NCI-H2107 treated with DMSO at 0.1 percent for 48 hours (cell line): ENCODE data around the gene DGKI.

Source experiments
- DNase-seq: peaks from one replicate; lab custom pipeline; 2025; ENCODE audit not compliant: unreplicated experiment; lab: John Stamatoyannopoulos, UW

The DGKI gene

GRCh38 chr7:137386966-137387365 lies 459.8 kb downstream of the DGKI start:
- DNase-seq = no peak

GRCh38 chr7:137381045-137381444 lies 465.7 kb downstream of the DGKI start:
- DNase-seq = no peak

GRCh38 chr7:137373507-137373906 lies 473.3 kb downstream of the DGKI start:
- DNase-seq = no peak

GRCh38 chr7:137371616-137372015 lies 475.2 kb downstream of the DGKI start:
- no peak for DNase-seq

- no peak for DNase-seq
Measured at GRCh38 chr7:137366995-137367394, 479.8 kb downstream of the DGKI start.

- DNase-seq = no peak
Measured at GRCh38 chr7:137363683-137364082, 483.1 kb downstream of the DGKI start.

- no peak for DNase-seq
Measured at GRCh38 chr7:137360087-137360679, 486.6 kb downstream of the DGKI start.

- DNase-seq = peak; percentile 64
Measured at GRCh38 chr7:137354961-137355360, 491.8 kb downstream of the DGKI start.

GRCh38 chr7:137354396-137354795 lies 492.4 kb downstream of the DGKI start:
- DNase-seq = peak; percentile 65

GRCh38 chr7:137351941-137352340 lies 494.8 kb downstream of the DGKI start:
- no peak for DNase-seq

GRCh38 chr7:137345799-137346449 lies 500.9 kb downstream of the DGKI start:
- DNase-seq = no peak

GRCh38 chr7:137343281-137343841 lies 503.4 kb downstream of the DGKI start, which contains the start of gene PTN:
Gene PTN, minus strand, starts transcription at chr7:137343733. Its CDS starts 88,760 bp downstream, at chr7:137254973.
- DNase-seq = peak; percentile 68

GRCh38 chr7:137342828-137343261 lies 503.9 kb downstream of the DGKI start:
- DNase-seq = peak; percentile 62

- DNase-seq = peak; percentile 18
Measured at GRCh38 chr7:137342265-137342664, 504.5 kb downstream of the DGKI start.

- no peak for DNase-seq
Measured at GRCh38 chr7:137337902-137338301, 508.9 kb downstream of the DGKI start.

GRCh38 chr7:137335814-137336213 lies 511.0 kb downstream of the DGKI start:
- no peak for DNase-seq

GRCh38 chr7:137331378-137331777 lies 515.4 kb downstream of the DGKI start:
- no peak for DNase-seq
